HG02973 (cell line): Measurements from ENCODE around the gene PRDM1.
A peak's percentile ranks its signal among the peaks of the same experiment; 100 is the strongest.
"Not testable (repeated sequence)": the region's sequence is repeated elsewhere in the genome, so short reads cannot be mapped to it uniquely, and the experiment has no call there.

Experiments used
- ATAC-seq: cut with Tn5 transposase; IDR thresholded peaks from one replicate; pipeline ENCODE4 v1.9.1; 2021; ENCODE audit warnings: moderate library complexity; ENCODE audit not compliant: unreplicated experiment

PRDM1 gene

GRCh38 chr6:106134906-106135634 is 48.9 kb downstream of the PRDM1 start:
- ATAC-seq = no peak

DNA sequence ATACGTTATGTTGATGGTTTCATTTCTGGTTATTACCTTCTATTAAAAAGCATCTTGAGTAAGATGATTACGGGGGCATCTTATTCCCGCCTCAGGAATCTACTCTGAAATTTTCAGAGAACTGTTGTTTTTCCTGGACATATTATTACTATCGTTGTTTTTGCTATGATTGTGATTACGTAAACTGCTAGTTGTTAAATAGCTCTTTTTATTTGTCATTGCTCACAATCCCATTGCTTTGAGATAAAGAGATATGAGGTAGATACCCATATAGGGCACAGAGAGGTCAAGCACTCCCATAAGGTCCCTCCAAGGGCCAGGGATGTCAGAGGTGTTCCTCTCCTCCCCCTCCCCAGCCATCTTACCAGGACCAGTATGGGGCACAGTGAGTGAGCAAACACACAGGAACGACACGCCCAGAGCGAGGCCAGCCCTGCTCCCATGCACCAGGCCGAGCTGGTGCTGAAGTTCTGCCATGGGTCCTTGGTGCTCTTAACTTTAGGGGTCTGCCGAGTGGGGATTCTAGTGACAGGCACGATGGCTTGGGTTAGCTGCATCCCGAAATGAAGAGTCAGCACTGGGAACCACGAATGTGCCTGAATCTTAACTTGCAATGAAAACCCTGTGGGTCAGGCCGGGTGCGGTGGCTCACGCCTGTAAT is 49.9 kb downstream of the PRDM1 start:
- ATAC-seq = no peak

- ATAC-seq = no peak
These were observed 50.7 kb downstream of the PRDM1 start for GRCh38 chr6:106136845-106137244.

GRCh38 chr6:106138151-106138550 is 52.0 kb downstream of the PRDM1 start:
- ATAC-seq = no peak

DNA sequence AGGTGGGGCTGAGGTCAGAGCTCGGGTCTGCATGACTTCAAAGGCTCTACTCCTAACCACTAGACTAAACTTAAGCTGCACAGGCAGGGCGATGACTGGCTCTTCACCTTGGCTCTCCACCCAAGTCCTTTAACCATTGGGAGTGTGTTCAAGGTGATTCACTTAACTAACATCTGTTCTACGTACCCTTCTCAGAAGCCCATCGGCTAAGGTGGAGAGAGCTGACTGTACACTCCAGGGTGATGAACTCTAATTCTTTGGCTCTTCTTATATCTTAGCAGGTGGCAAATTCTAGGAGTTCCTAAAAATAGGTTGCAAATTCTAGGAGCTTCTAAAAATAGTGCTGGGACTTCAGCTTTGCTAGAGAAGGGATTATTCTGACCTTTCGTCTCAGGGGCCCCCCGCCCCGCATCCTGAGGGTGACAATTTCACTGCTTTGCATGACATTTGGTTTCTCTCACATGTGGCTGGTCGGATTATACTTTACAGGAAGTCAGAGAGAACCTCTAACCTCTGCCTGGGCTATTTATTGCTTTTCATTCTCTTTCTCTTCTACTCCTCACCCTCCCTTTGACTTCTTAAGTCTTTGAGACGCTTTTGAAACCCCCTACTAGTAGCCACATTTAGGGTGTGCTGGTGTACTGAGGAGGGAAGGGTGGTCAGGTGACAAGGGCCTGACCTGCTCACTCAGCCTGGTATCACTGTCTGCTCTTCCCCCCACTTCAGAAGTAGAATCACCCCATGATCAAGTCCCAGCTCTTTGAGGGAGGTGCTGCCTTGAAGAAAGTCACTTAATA is 55.5 kb downstream of the PRDM1 start:
- ATAC-seq = peak; percentile 80

GRCh38 chr6:106142876-106143431 is 56.8 kb downstream of the PRDM1 start:
- no peak for ATAC-seq

GRCh38 chr6:106143665-106144064 is 57.5 kb downstream of the PRDM1 start:
- no peak for ATAC-seq

DNA sequence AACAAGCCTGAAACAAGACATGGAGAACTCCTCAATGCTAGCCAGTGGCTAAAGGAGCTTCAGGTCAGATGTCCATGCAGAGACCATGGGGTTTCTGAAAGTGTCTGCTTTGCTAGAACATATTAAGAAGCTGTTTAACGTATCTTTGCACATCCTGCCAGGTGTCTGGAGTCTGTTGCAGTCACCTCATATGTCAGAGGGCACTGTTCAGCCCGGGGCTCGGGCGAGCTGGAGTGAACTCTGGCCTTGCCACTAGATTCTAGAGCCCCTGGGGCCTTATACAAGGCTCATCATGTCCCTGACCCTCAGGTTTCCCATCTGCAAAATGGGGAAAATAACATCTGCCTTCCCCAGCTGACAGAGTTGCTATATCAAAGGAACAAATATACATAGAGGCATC is 59.0 kb downstream of the PRDM1 start:
- ATAC-seq = no peak

- peak; percentile 19 for ATAC-seq
These were observed 59.6 kb downstream of the PRDM1 start for GRCh38 chr6:106145741-106146227.

GRCh38 chr6:106146852-106147351 is 60.8 kb downstream of the PRDM1 start:
- peak; percentile 30 for ATAC-seq

GRCh38 chr6:106147476-106147875 is 61.3 kb downstream of the PRDM1 start:
- no peak for ATAC-seq

- ATAC-seq = no peak
These were observed 63.4 kb downstream of the PRDM1 start for GRCh38 chr6:106149472-106150069.

DNA sequence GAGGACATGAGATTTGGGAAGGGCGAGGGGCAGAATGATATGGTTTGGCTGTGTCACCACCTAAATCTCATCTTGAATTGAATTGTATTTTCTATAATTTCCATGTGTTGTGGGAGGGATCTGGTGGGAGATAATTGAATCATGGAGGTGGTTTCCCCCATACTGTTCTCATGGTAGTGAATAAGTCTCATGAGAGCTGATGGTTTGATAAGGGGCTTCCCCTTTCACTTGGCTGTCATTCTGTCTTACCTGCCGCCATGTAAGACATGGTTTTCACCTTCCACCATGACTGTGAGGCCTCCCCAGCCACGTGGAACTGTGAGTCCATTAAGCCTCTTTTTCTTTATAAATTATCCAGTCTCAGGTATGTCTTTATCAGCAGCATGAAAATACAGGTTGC is 66.3 kb downstream of the PRDM1 start:
- not testable (repeated sequence) for ATAC-seq

- ATAC-seq = no peak
These were observed 66.8 kb downstream of the PRDM1 start for GRCh38 chr6:106152952-106153351.

GRCh38 chr6:106154326-106154725 is 68.2 kb downstream of the PRDM1 start:
- ATAC-seq = no peak

DNA sequence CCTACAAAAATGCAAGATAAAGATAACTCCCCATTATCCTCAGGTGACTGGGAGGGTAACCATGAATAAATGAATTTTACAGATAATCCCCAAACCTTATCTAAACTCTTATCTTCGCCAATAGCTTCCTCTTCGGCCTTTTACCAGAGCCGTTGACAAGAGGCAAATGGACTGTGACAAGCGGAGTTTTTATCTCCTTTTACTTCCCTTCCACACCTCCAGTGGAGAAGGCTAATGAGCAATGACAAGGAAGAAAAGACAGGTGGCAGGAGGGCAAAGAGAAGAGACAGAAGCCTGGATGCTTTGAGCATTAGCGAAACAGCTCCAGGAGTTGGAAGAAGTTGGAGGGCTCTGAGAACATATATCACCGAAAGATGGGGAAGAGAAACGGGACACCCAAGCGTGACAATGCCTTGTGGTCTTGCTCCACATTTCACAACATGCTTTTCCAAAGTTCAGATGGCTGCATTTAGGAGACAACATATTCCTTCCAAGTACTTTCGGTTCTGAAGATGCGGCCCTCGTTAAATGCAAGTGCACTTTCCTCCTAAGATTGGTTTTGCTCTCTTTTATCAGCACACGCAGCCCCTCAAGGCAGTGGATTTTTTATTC is 69.2 kb downstream of the PRDM1 start:
- ATAC-seq = no peak

GRCh38 chr6:106156413-106156812 is 70.3 kb downstream of the PRDM1 start:
- no peak for ATAC-seq

- ATAC-seq = no peak
These were observed 70.7 kb downstream of the PRDM1 start for GRCh38 chr6:106156863-106157262.

- ATAC-seq = no peak
These were observed 72.7 kb downstream of the PRDM1 start for GRCh38 chr6:106158816-106159215.
